ENCODE measurements around the gene RNF25.

RNF25 gene

GRCh38 chr2:218717262-218717661, 45.5 kb upstream of the RNF25 start:
- Histone ChIP-seq H3K79me2 (ENCODE audit: control insufficient read depth, insufficient read depth, low read length) (peaks cover 46% of the 10 kb centered on the region), H3K27me3 (ENCODE audit: insufficient read depth, low read length, poor library complexity) (no peaks in the 10 kb centered on the region), H3K23ac (ENCODE audit: low read length) (no peak overlapping the region), H3K9ac (ENCODE audit: low read length) (no peak overlapping the region), H3K4me2 (ENCODE audit: low read length) (no peak overlapping the region), H3K36me3 (ENCODE audit: control insufficient read depth, insufficient read depth, low read length) (no peaks in the 10 kb centered on the region), H2BK15ac (replicated peaks; ENCODE audit: low read depth) (no peak overlapping the region), H4K8ac (ENCODE audit: low read depth, low read length) (no peak overlapping the region), H2BK120ac (ENCODE audit: low read depth, low read length) (no peak overlapping the region), H2BK5ac (ENCODE audit: low read length) (no peak overlapping the region), H4K5ac (ENCODE audit: low read length) (no peak overlapping the region), H3K4ac (ENCODE audit: low read depth, low read length) (no peak overlapping the region), H2AK5ac (ENCODE audit: low read length) (no peak overlapping the region), H3K56ac (ENCODE audit: low read length) (no peak overlapping the region), H3K27ac (ENCODE audit: low read depth, low read length) (no peak overlapping the region), H3K4me1 (ENCODE audit: control insufficient read depth, low read depth, low read length) (peaks cover 8% of the 10 kb centered on the region), H3K18ac (ENCODE audit: low read length) (no peak overlapping the region), H3K4me3 (ENCODE audit: low read length) (no peak overlapping the region), H3K79me1 (ENCODE audit: low read length) (peaks cover 23% of the 10 kb centered on the region)
- no CpG with 5 or more reads among the region's 3 CpGs for WGBS (ENCODE audit: extremely low coverage, insufficient coverage, low lambda C conversion rate)
- DNase-seq: no peak

GRCh38 chr2:218716070-218716469, 44.3 kb upstream of the RNF25 start:
- no CpG with 5 or more reads among the region's 4 CpGs for WGBS (ENCODE audit: extremely low coverage, insufficient coverage, low lambda C conversion rate)
- H3K18ac ChIP-seq (ENCODE audit: low read length): no peak overlapping the region
- H4K5ac ChIP-seq (ENCODE audit: low read length): no peak overlapping the region
- H3K23ac ChIP-seq (ENCODE audit: low read length): no peak overlapping the region
- H3K9ac ChIP-seq (ENCODE audit: low read length): no peak overlapping the region
- no peak overlapping the region for H3K4me3 ChIP-seq (ENCODE audit: low read length)
- no peak overlapping the region for H3K27ac ChIP-seq (ENCODE audit: low read depth, low read length)
- H2BK120ac ChIP-seq (ENCODE audit: low read depth, low read length): no peak overlapping the region
- H3K4me2 ChIP-seq (ENCODE audit: low read length): no peak overlapping the region
- no peak overlapping the region for H3K56ac ChIP-seq (ENCODE audit: low read length)
- no peak overlapping the region for H3K4ac ChIP-seq (ENCODE audit: low read depth, low read length)
- peaks cover 23% of the 10 kb centered on the region for H3K79me1 ChIP-seq (ENCODE audit: low read length)
- H3K36me3 ChIP-seq (ENCODE audit: control insufficient read depth, insufficient read depth, low read length): no peaks in the 10 kb centered on the region
- no peaks in the 10 kb centered on the region for H3K27me3 ChIP-seq (ENCODE audit: insufficient read depth, low read length, poor library complexity)
- H2BK15ac ChIP-seq (replicated peaks; ENCODE audit: low read depth): no peak overlapping the region
- H3K79me2 ChIP-seq (ENCODE audit: control insufficient read depth, insufficient read depth, low read length): peaks cover 47% of the 10 kb centered on the region
- H4K8ac ChIP-seq (ENCODE audit: low read depth, low read length): no peak overlapping the region
- H3K4me1 ChIP-seq (ENCODE audit: control insufficient read depth, low read depth, low read length): peaks cover 7% of the 10 kb centered on the region
- no peak overlapping the region for H2BK5ac ChIP-seq (ENCODE audit: low read length)
- no peak for DNase-seq
- H2AK5ac ChIP-seq (ENCODE audit: low read length): no peak overlapping the region

DNA sequence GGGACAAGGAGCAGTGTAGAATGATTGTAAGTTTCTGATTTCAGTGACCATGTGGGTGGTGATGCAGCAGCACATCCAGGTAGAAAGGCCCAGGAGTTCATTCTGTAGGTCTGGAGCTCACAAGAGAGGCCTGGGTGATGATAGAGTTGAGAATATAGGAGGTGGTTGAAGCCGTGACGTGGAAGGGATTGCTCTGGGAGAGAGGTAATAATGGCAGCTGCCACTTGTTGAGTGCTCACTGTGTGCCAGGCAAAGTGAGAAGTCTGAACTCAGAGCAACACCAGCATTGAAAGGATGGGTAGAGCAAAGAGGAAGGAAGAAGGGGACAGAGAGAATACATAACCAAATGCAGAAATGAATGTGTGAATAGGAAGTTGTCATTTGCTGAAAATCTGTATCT, 42.1 kb upstream of the RNF25 start:
- H2BK5ac ChIP-seq (ENCODE audit: low read length): no peak overlapping the region
- no peak overlapping the region for H3K18ac ChIP-seq (ENCODE audit: low read length)
- H3K36me3 ChIP-seq (ENCODE audit: control insufficient read depth, insufficient read depth, low read length): no peaks in the 10 kb centered on the region
- H3K9ac ChIP-seq (ENCODE audit: low read length): no peak overlapping the region
- H2BK120ac ChIP-seq (ENCODE audit: low read depth, low read length): no peak overlapping the region
- H3K79me1 ChIP-seq (ENCODE audit: low read length): peaks cover 21% of the 10 kb centered on the region
- no peak overlapping the region for H2AK5ac ChIP-seq (ENCODE audit: low read length)
- no CpG with 5 or more reads among the region's 2 CpGs for WGBS (ENCODE audit: extremely low coverage, insufficient coverage, low lambda C conversion rate)
- H3K27me3 ChIP-seq (ENCODE audit: insufficient read depth, low read length, poor library complexity): no peaks in the 10 kb centered on the region
- H3K4me2 ChIP-seq (ENCODE audit: low read length): no peak overlapping the region
- no peak for DNase-seq
- no peak overlapping the region for H2BK15ac ChIP-seq (replicated peaks; ENCODE audit: low read depth)
- peaks cover 4% of the 10 kb centered on the region for H3K4me1 ChIP-seq (ENCODE audit: control insufficient read depth, low read depth, low read length)
- H3K27ac ChIP-seq (ENCODE audit: low read depth, low read length): no peak overlapping the region
- H4K5ac ChIP-seq (ENCODE audit: low read length): no peak overlapping the region
- no peak overlapping the region for H3K4ac ChIP-seq (ENCODE audit: low read depth, low read length)
- H3K56ac ChIP-seq (ENCODE audit: low read length): no peak overlapping the region
- no peak overlapping the region for H3K23ac ChIP-seq (ENCODE audit: low read length)
- H3K4me3 ChIP-seq (ENCODE audit: low read length): no peak overlapping the region
- H3K79me2 ChIP-seq (ENCODE audit: control insufficient read depth, insufficient read depth, low read length): peaks cover 40% of the 10 kb centered on the region
- no peak overlapping the region for H4K8ac ChIP-seq (ENCODE audit: low read depth, low read length)

- Histone ChIP-seq H4K5ac (ENCODE audit: low read length) (no peak overlapping the region), H2BK5ac (ENCODE audit: low read length) (no peak overlapping the region), H2BK15ac (replicated peaks; ENCODE audit: low read depth) (no peak overlapping the region), H2AK5ac (ENCODE audit: low read length) (no peak overlapping the region), H3K4me3 (ENCODE audit: low read length) (peak overlapping the region; percentile 69), H3K36me3 (ENCODE audit: control insufficient read depth, insufficient read depth, low read length) (no peaks in the 10 kb centered on the region), H3K4me1 (ENCODE audit: control insufficient read depth, low read depth, low read length) (peaks cover 4% of the 10 kb centered on the region), H3K79me2 (ENCODE audit: control insufficient read depth, insufficient read depth, low read length) (peaks cover 33% of the 10 kb centered on the region), H3K4me2 (ENCODE audit: low read length) (peak overlapping the region; percentile 88), H3K4ac (ENCODE audit: low read depth, low read length) (no peak overlapping the region), H3K9ac (ENCODE audit: low read length) (peak overlapping the region; percentile 91), H3K79me1 (ENCODE audit: low read length) (peaks cover 17% of the 10 kb centered on the region), H3K27ac (ENCODE audit: low read depth, low read length) (no peak overlapping the region), H4K8ac (ENCODE audit: low read depth, low read length) (peak overlapping the region; percentile 41), H3K27me3 (ENCODE audit: insufficient read depth, low read length, poor library complexity) (no peaks in the 10 kb centered on the region), H2BK120ac (ENCODE audit: low read depth, low read length) (no peak overlapping the region), H3K56ac (ENCODE audit: low read length) (peak overlapping the region; percentile 100), H3K18ac (ENCODE audit: low read length) (no peak overlapping the region), H3K23ac (ENCODE audit: low read length) (peak overlapping the region; percentile 80)
- no peak for DNase-seq
- WGBS (ENCODE audit: extremely low coverage, insufficient coverage, low lambda C conversion rate): no CpG with 5 or more reads among the region's 5 CpGs
These were observed 39.7 kb upstream of the RNF25 start for GRCh38 chr2:218711550-218711929.

- H3K56ac ChIP-seq (ENCODE audit: low read length): peak within 1 kb of the TSS; percentile 100
- peak within 1 kb of the TSS; percentile 77 for H3K18ac ChIP-seq (ENCODE audit: low read length)
- H2BK5ac ChIP-seq (ENCODE audit: low read length): peak within 1 kb of the TSS; percentile 5
- peaks cover 33% of the 10 kb centered on the region for H3K79me2 ChIP-seq (ENCODE audit: control insufficient read depth, insufficient read depth, low read length)
- H3K4me3 ChIP-seq (ENCODE audit: low read length): peak within 1 kb of the TSS; percentile 69
- H3K9ac ChIP-seq (ENCODE audit: low read length): peak within 1 kb of the TSS; percentile 91
- peak within 1 kb of the TSS; percentile 60 for H3K27ac ChIP-seq (ENCODE audit: low read depth, low read length)
- H4K5ac ChIP-seq (ENCODE audit: low read length): no peak within 1 kb of the TSS
- no peak within 1 kb of the TSS for H4K8ac ChIP-seq (ENCODE audit: low read depth, low read length)
- H3K4me1 ChIP-seq (ENCODE audit: control insufficient read depth, low read depth, low read length): peaks cover 4% of the 10 kb centered on the region
- no peak within 1 kb of the TSS for H2BK15ac ChIP-seq (replicated peaks; ENCODE audit: low read depth)
- no peaks in the 10 kb centered on the region for H3K27me3 ChIP-seq (ENCODE audit: insufficient read depth, low read length, poor library complexity)
- peak within 1 kb of the TSS; percentile 28 for H3K4ac ChIP-seq (ENCODE audit: low read depth, low read length)
- H2BK120ac ChIP-seq (ENCODE audit: low read depth, low read length): no peak within 1 kb of the TSS
- WGBS (ENCODE audit: extremely low coverage, insufficient coverage, low lambda C conversion rate): no CpG with 5 or more reads among the region's 74 CpGs
- peak; percentile 97 for DNase-seq
- peak within 1 kb of the TSS; percentile 94 for H3K23ac ChIP-seq (ENCODE audit: low read length)
- H3K36me3 ChIP-seq (ENCODE audit: control insufficient read depth, insufficient read depth, low read length): no peaks in the 10 kb centered on the region
- H3K79me1 ChIP-seq (ENCODE audit: low read length): peaks cover 17% of the 10 kb centered on the region
- peak within 1 kb of the TSS; percentile 88 for H3K4me2 ChIP-seq (ENCODE audit: low read length)
- no peak within 1 kb of the TSS for H2AK5ac ChIP-seq (ENCODE audit: low read length)
These were observed 39.1 kb upstream of the RNF25 start, which contains the start of gene TTLL4 for GRCh38 chr2:218710687-218711549. TTLL4 (plus strand) TSS chr2:218710835; CDS start chr2:218737677, 26,842 bp downstream.

All from mesendoderm (in vitro differentiated cells).